Measurements from ENCODE around the gene ZGPAT. TPM values are rescaled to one million over a fixed set of nuclear protein-coding genes. Genes with fewer than 3 reads are reported as not detected.

Gene ZGPAT
- total and polyA plus RNA-seq, 9 of the 15 experiments (the other 6 are each of a cell fraction or from before 2014, with no cell fraction given) = 0.14 to 26.6 (median 7.4) TPM

GRCh38 chr20:63740627-63741353 lies 33.0 kb downstream of the ZGPAT start (continued):
- TF ChIP-seq CREB5 (CRISPR knock-in tag; IDR thresholded peaks at IDR 0.05) (no peak), BACH1 (tag; IDR thresholded peaks at IDR 0.05) (no peak), NFIC (IDR thresholded peaks at IDR 0.05) (peak; percentile 92), IRF9 (tag; IDR thresholded peaks at IDR 0.05) (peak; percentile 83), E2F6 (IDR thresholded peaks at IDR 0.05; ENCODE audit: borderline replicate concordance in 1 of 2, extremely low read depth in 1 of 2, insufficient read depth in 1 of 2, insufficient read length in 1 of 2, low read depth in 1 of 2, low read length in 1 of 2, poor library complexity in 1 of 2, severe bottlenecking in 1 of 2) (peak; percentile 34 to 36), PCBP2 (IDR thresholded peaks at IDR 0.05; ENCODE audit: low read depth, low read length, poor library complexity, severe bottlenecking) (no peak), ZNF280A (IDR thresholded peaks at IDR 0.05; ENCODE audit: low read depth, partially characterized antibody) (no peak), HDAC8 (tag; IDR thresholded peaks at IDR 0.05) (no peak), ZBTB49 (CRISPR knock-in tag; IDR thresholded peaks at IDR 0.05; ENCODE audit: borderline replicate concordance) (no peak), CREB3 (tag; conservative IDR thresholded peaks at IDR 0.05; ENCODE audit: low read depth) (no peak), BRCA1 (IDR thresholded peaks at IDR 0.05) (no peak), BRCA1 (CRISPR knock-in tag; IDR thresholded peaks at IDR 0.05) (no peak), ZKSCAN1 (IDR thresholded peaks at IDR 0.05; ENCODE audit: low read depth, low read length) (no peak), NR2C2 (CRISPR knock-in tag; IDR thresholded peaks at IDR 0.05) (no peak), NR2C2 (tag; IDR thresholded peaks at IDR 0.05) (no peak), THRB (CRISPR knock-in tag; conservative IDR thresholded peaks at IDR 0.05) (no peak)
